MM.1S (cell line): ENCODE results near the gene SLC26A4.

Experiments used
- DNase-seq: peaks from one replicate; pipeline ENCODE4 v3.0.0-alpha.2; 2015
- H2AFZ ChIP-seq: fragments of 300-600 bp; sonication (generic); 2 replicates; pipeline ENCODE4 v1.6.0; 2016; ENCODE audit warnings: antibody characterized with exemption, low read length
- H3F3A ChIP-seq: fragments of 300-600 bp; sonication (generic); 2 replicates; pipeline ENCODE4 v1.6.1; 2016; ENCODE audit warnings: mild to moderate bottlenecking, antibody characterized with exemption, low read length, moderate library complexity, mixed read lengths; ENCODE audit not compliant: insufficient read depth
- H3K27ac ChIP-seq: fragments of 300-600 bp; sonication (generic); 2 replicates; pipeline ENCODE4 v1.5.1; 2016; ENCODE audit warnings: mild to moderate bottlenecking, low read length
- H3K27me3 ChIP-seq: fragments of 300-600 bp; sonication (generic); replicated peaks from 2 replicates; pipeline ENCODE4 v1.6.0; 2016; ENCODE audit warnings: low read length; ENCODE audit not compliant: insufficient read depth
- H3K36me3 ChIP-seq: fragments of 300-600 bp; sonication (generic); replicated peaks from 2 replicates; pipeline ENCODE4 v1.6.1; 2016; ENCODE audit warnings: mild to moderate bottlenecking, low read length, mixed read lengths; ENCODE audit not compliant: insufficient read depth
- H3K4me1 ChIP-seq: fragments of 300-600 bp; sonication (generic); 2 replicates; pipeline ENCODE4 v1.6.1; 2016; ENCODE audit warnings: low read length, mixed read lengths
- H3K4me2 ChIP-seq: fragments of 300-600 bp; sonication (generic); 2 replicates; pipeline ENCODE4 v1.6.0; 2016; ENCODE audit warnings: low read depth, low read length
- H3K4me3 ChIP-seq: fragments of 300-600 bp; sonication (generic); 2 replicates; pipeline ENCODE4 v1.5.1; 2016; ENCODE audit warnings: low read length, mixed read lengths
- H3K79me2 ChIP-seq: fragments of 300-600 bp; sonication (generic); 2 replicates; pipeline ENCODE4 v1.6.1; 2016; ENCODE audit warnings: mixed run types, low read length, mixed read lengths
- H3K9ac ChIP-seq: fragments of 300-600 bp; sonication (generic); 2 replicates; pipeline ENCODE4 v1.6.1; 2016; ENCODE audit warnings: low read length, mixed read lengths
- H3K9me2 ChIP-seq: fragments of 300-600 bp; sonication (generic); replicated peaks from 2 replicates; pipeline ENCODE4 v1.6.1; 2016; ENCODE audit warnings: mild to moderate bottlenecking, low read length, mixed read lengths; ENCODE audit not compliant: insufficient read depth
- H3K9me3 ChIP-seq: fragments of 300-600 bp; sonication (generic); replicated peaks from 2 replicates; pipeline ENCODE4 v1.6.1; 2016; ENCODE audit warnings: mild to moderate bottlenecking, low read length, mixed read lengths; ENCODE audit not compliant: insufficient read depth
- H4K20me1 ChIP-seq: fragments of 300-600 bp; sonication (generic); 2 replicates; pipeline ENCODE4 v1.6.1; 2016; ENCODE audit warnings: mild to moderate bottlenecking, low read length, moderate library complexity, mixed read lengths; ENCODE audit not compliant: insufficient read depth
- CTCF ChIP-seq: fragments of 300-600 bp; sonication (generic); IDR thresholded peaks from 2 replicates; pipeline ENCODE4 v1.5.1; 2016; ENCODE audit warnings: antibody characterized with exemption, low read length, mixed read lengths
- EZH2 ChIP-seq: fragments of 300-600 bp; sonication (generic); optimal IDR thresholded peaks from 2 replicates; pipeline ENCODE3; 2017; ENCODE audit warnings: low read depth, mild to moderate bottlenecking, antibody characterized with exemption, low read length, mixed read lengths
- EZH2phosphoT487 ChIP-seq: fragments of 300-600 bp; sonication (generic); IDR thresholded peaks from 2 replicates; pipeline ENCODE4 v1.6.1; 2018; ENCODE audit warnings: antibody characterized with exemption, low read length

Gene SLC26A4

GRCh38 chr7:107686816-107687387 is 26.3 kb downstream of the SLC26A4 start:
- TF ChIP-seq CTCF, result no peak
- TF ChIP-seq EZH2phosphoT487, result no peak
- no peak for TF ChIP-seq EZH2
- H2AFZ ChIP-seq, result no peak overlapping the region

DNA sequence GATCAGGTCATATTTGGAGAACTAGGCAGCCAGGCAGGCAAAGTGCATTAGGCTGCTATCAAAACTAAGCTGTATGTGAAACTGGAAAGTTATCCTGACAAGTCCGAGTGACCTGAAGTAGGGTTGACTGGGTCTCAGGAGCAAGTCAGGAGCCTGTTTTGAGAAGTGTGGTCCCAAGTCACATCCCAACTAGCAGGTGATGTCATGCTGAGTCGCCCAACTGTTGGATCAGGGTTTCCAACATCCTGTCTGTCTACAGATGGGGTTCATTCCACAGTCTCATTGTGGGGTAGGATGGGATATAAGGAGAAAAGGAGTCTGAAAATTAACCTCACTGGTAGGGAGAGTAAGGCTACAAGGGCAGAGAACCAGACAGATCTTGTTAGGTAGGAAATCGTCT is 27.0 kb downstream of the SLC26A4 start:
- TF ChIP-seq CTCF, result no peak
- no peak for TF ChIP-seq EZH2
- Histone ChIP-seq H3K4me2 (no peak overlapping the region), H2AFZ (no peak overlapping the region), H3K9me3 (no peaks in the 10 kb centered on the region), H3K27ac (no peak overlapping the region), H3K27me3 (no peaks in the 10 kb centered on the region), H3K9ac (no peak overlapping the region), H4K20me1 (no peaks in the 10 kb centered on the region), H3K9me2 (no peaks in the 10 kb centered on the region), H3K79me2 (no peaks in the 10 kb centered on the region), H3K36me3 (no peaks in the 10 kb centered on the region), H3K4me1 (no peaks in the 10 kb centered on the region), H3F3A (no peaks in the 10 kb centered on the region), H3K4me3 (no peak overlapping the region)
- DNase-seq, result no peak

More at GRCh38 chr7:107686816-107687387, 26.3 kb downstream of the SLC26A4 start:
- no peak overlapping the region for H3K4me3 ChIP-seq
- H3K36me3 ChIP-seq, result no peaks in the 10 kb centered on the region
- no peak for DNase-seq
- no peaks in the 10 kb centered on the region for H3K9me2 ChIP-seq
- H4K20me1 ChIP-seq, result no peaks in the 10 kb centered on the region
- H3K27ac ChIP-seq, result no peak overlapping the region
- H3K4me1 ChIP-seq, result no peaks in the 10 kb centered on the region
- no peak overlapping the region for H3K4me2 ChIP-seq
- H3K9me3 ChIP-seq, result no peaks in the 10 kb centered on the region
- no peaks in the 10 kb centered on the region for H3K27me3 ChIP-seq
- H3F3A ChIP-seq, result no peaks in the 10 kb centered on the region
- H3K79me2 ChIP-seq, result no peaks in the 10 kb centered on the region
- H3K9ac ChIP-seq, result no peak overlapping the region

DNA sequence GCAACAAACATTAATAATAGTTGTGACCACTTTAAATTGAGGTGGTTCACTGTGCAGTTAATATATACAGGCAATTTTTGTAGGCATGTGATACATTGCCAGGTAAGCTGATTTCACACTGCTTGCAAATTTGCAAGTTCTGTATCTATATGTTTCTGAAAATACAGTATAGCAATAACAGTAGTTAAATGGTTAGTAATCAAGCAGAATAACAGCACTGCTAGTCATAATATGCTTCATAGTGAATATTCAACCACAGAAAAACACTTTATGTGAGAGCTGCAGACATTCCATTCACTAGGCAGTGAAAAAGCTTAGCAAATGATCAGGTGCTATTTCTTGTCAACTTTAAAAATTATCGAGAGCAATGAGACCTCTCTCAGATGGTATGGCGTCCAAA is 28.9 kb downstream of the SLC26A4 start:
- Histone ChIP-seq H3K4me3 (no peak overlapping the region), H3K4me1 (no peaks in the 10 kb centered on the region), H3K4me2 (no peak overlapping the region), H2AFZ (no peak overlapping the region), H3K9me2 (no peaks in the 10 kb centered on the region), H3K9me3 (no peaks in the 10 kb centered on the region), H3K27me3 (no peaks in the 10 kb centered on the region), H4K20me1 (no peaks in the 10 kb centered on the region), H3K79me2 (no peaks in the 10 kb centered on the region), H3K27ac (no peak overlapping the region), H3K9ac (no peak overlapping the region), H3F3A (no peaks in the 10 kb centered on the region), H3K36me3 (no peaks in the 10 kb centered on the region)
- no peak for TF ChIP-seq CTCF
- TF ChIP-seq EZH2, result no peak
- no peak for TF ChIP-seq EZH2phosphoT487
- no peak for DNase-seq
